Astrocyte of the spinal cord (primary cell): ENCODE results near the gene KHDC1.
"Not testable (repeated sequence)": the region's sequence is repeated elsewhere in the genome, so short reads cannot be mapped to it uniquely, and the experiment has no call there.

ENCODE experiments used
- DNase-seq: peaks from one replicate; pipeline ENCODE4 v3.0.0; 2011; ENCODE audit warnings: low read depth, low spot score
- H3K4me3 ChIP-seq: 2 replicates; pipeline ENCODE4 v1.5.1; 2011; ENCODE audit warnings: low read depth, mild to moderate bottlenecking, low read length, moderate library complexity
- CTCF ChIP-seq: IDR thresholded peaks from 2 replicates; pipeline ENCODE4 v1.5.1; 2012; ENCODE audit warnings: low read depth, mild to moderate bottlenecking, low read length, inconsistent platforms
- in situ Hi-C: cut with HindIII; loops from 2 replicates; pipeline ENCODE4 v1.10.0; 2017; ENCODE audit warnings: low sequenced_read_pairs

KHDC1 gene

GRCh38 chr6:73264446-73264845 is 1.4 kb upstream of the KHDC1 start:
- in situ Hi-C loops, result no loop called here

GRCh38 chr6:73263570-73263909 is 544 bp upstream of the KHDC1 start:
- TF ChIP-seq CTCF, result no peak
- peak overlapping the region; percentile 71 for H3K4me3 ChIP-seq
- no peak for DNase-seq
- in situ Hi-C loops, result no loop called here

More at GRCh38 chr6:73264446-73264845, 1.4 kb upstream of the KHDC1 start:
- no peak for DNase-seq
- TF ChIP-seq CTCF, result no peak
- no peak overlapping the region for H3K4me3 ChIP-seq

GRCh38 chr6:73258721-73259120 is 4.3 kb downstream of the KHDC1 start:
- DNase-seq, result no peak
- in situ Hi-C loops, result no loop called here
- TF ChIP-seq CTCF, result no peak
- no peak overlapping the region for H3K4me3 ChIP-seq

GRCh38 chr6:73254323-73254722 is 8.7 kb downstream of the KHDC1 start:
- H3K4me3 ChIP-seq, DNase-seq, in situ Hi-C loops: not testable (repeated sequence)

- TF ChIP-seq CTCF, result no peak
- no peak overlapping the region for H3K4me3 ChIP-seq
- DNase-seq, result no peak
- in situ Hi-C loops, result no loop called here
These were observed 10.3 kb downstream of the KHDC1 start for GRCh38 chr6:73252703-73253102.

GRCh38 chr6:73250016-73250415 is 13.0 kb downstream of the KHDC1 start:
- no peak for TF ChIP-seq CTCF
- in situ Hi-C loops, result no loop called here
- no peak for DNase-seq
- H3K4me3 ChIP-seq, result no peak overlapping the region

- no peak for DNase-seq
- TF ChIP-seq CTCF, result no peak
- in situ Hi-C loops, result no loop called here
- H3K4me3 ChIP-seq, result no peak overlapping the region
These were observed 14.6 kb downstream of the KHDC1 start for GRCh38 chr6:73248192-73248903.
